Esophagus squamous epithelium (tissue), 4 donors: ENCODE measurements around the gene ANGPTL8.

Source experiments
- CTCF ChIP-seq, 6 experiments: fragments of 450-650 bp in 4 of 6; fragments of 200-600 bp in 2 of 6; sonication (generic) in 2 of 6; IDR thresholded peaks; one replicate each; pipeline ENCODE4 v1.5.1; 2016 to 2019; ENCODE audit warnings: antibody characterized with exemption in 6 of 6, mild to moderate bottlenecking in 4 of 6, moderate library complexity in 4 of 6
- POLR2A ChIP-seq, 4 donors: fragments of 450-650 bp; IDR thresholded peaks; one replicate each; pipeline ENCODE4 v1.6.1; 2017; ENCODE audit warnings: antibody characterized with exemption in 4 of 4, mild to moderate bottlenecking in 4 of 4, moderate library complexity in 3 of 4

DNA sequence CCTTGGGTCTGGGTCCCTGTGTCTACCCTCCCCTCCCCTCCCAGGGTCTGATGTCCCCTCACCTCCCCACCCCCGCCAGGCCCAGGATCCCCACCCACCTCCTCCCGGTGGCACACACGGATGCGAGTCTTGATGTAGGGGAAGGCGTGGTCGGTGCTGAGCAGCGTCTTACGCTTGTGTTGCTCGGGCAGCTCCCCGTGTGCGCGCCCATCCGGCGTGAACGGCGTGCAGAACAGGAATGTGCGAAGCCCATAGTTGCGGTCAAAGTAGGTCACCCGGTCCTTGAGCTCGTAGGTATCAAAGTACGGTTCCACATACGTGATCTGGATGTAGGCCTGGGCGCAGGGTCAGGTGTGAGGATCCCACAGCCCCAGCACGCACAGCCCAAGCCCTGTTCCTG, 37.6 kb upstream of the ANGPTL8 start:
- TF ChIP-seq CTCF (IDR thresholded peaks at IDR 0.05) (no peak), POLR2A (IDR thresholded peaks at IDR 0.05) (no peak)
